Measurements from ENCODE around the gene LRRC43. TPM values are rescaled to one million over a fixed set of nuclear protein-coding genes. Genes with fewer than 3 reads are reported as not detected.

The LRRC43 gene, protein sequence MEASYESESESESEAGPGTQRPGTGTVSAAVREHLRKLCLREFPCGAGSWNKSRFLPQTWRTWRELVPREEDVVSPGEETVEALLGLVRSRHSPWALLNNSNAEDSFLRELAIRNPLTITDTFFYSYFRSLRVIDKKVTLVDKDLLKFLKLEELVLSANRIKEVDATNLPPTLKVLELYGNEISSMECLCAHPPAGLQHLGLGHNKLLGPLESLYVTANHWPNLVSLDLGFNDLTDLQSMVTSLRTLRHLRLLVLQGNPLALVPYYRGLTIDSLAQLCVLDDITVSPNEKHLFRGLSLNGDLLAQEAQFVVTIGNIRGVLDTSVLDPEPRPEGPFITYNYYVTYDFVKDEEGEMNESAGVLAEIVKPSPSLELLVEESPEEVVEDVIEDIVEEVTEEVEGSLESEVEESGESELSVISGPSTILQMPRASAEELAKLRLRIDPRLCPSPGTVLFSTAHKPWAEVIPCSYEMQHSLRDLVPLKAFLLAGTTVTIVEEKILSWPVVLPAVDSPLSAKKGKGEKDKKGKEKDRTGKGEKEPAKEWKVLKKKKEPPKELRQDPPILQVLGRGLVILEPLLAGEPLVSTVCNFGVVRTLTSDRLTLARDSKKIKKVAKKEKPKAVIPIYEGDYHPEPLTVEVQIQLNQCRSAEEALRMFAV
- 1.4 TPM for total RNA-seq
- long read RNA-seq, partial matches to known transcripts: 2 of 2 reads
- long read RNA-seq, other reads (novel, unspliced or antisense): 0 of 2 reads

DNA sequence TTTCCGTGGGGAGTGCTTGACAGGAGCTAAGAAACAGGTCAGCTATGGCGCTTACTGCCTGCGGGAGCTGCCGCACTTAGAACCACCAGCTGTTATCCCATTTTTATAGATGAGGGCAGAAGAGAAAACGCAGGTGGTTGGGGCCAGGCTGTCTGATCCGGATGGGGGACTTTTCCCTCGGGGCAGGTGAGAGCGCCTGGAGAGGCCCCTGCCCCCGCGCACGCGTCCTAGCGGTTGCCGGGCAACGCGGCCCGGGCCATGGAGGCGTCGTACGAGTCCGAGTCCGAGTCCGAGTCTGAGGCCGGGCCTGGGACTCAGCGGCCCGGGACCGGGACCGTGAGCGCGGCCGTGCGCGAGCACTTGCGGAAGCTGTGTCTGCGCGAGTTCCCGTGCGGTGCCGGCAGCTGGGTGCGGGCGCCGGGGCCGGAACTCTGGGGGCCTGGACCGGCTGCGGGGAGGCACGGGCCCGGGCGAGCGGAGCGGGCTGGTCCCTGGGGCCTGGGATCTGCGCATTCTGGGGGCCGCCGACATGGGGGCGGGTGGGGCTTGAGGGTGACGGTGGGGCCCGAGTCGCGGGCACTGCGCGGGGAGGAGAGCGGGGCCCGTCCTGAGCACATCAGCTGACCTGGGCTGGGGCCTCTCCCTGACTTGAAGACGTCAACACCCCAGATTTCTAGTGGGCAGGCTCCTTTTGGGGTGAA, at the start of gene LRRC43:
Gene LRRC43, plus strand, starts transcription at position 237 of the 701 bp plus-strand sequence. Its CDS starts 22 bp downstream, at position 259.
- intact Hi-C loops (cut with micrococcal nuclease): no loop called here
- peak; percentile 83 for ATAC-seq
- peak; percentile 63 for DNase-seq

DNA sequence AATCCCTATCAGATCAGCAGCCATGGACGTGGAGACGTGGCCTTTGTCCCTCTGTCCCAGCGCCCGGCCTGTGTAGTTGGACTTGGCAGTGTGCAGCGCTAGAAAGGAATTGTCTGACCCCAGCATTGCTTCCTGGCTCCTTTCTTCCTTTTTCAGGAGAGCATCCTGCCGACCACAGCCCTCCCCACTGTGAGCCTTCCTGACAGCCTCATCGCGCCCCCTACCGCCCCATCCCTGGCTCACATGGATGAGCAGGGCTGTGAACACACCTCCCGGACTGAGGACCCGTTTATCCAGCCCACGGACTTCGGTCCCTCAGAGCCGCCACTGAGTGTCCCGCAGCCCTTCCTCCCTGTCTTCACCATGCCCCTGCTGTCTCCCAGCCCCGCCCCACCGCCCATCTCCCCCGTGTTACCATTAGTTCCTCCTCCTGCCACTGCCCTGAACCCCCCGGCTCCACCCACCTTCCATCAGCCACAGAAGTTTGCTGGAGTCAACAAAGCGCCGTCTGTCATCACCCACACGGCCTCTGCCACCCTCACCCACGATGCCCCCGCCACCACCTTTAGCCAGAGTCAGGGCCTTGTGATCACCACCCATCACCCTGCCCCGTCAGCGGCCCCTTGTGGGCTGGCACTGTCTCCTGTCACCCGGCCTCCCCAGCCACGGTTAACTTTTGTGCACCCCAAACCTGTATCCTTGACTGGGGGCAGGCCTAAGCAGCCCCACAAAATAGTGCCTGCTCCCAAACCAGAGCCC, 49.6 kb upstream of the LRRC43 start:
- intact Hi-C loops (cut with micrococcal nuclease): no loop called here
- ATAC-seq (peak; percentile 9), DNase-seq (no peak)

DNA sequence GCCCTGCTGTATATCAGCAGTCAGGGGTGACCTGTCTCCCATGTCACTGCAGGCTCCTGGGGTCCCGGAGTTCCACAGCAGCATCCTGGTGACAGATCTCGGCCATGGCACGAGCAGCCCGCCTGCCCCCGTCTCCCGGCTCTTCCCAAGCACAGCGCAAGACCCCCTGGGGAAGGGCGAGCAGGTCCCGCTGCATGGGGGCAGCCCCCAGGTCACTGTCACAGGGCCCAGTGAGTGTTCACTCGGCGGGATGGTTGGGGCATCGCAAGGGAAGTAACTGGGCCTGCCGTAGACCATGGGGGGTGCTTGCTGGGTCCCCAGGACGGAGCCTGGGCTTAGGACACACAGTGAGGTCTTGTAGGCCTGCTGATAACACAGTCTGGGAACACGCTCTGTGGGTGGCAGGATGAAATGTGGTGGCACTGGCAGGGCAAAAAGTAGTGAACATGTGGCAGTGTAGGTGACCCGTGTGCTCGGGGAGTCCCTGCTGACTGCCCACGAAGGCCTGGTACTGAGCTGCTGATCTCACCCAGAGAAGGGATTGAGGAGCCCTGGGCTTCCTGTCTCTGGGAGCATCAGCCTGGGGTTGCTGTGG, 47.4 kb upstream of the LRRC43 start:
- no peak for DNase-seq
- no peak for ATAC-seq
- intact Hi-C loops (cut with micrococcal nuclease): no loop called here

DNA sequence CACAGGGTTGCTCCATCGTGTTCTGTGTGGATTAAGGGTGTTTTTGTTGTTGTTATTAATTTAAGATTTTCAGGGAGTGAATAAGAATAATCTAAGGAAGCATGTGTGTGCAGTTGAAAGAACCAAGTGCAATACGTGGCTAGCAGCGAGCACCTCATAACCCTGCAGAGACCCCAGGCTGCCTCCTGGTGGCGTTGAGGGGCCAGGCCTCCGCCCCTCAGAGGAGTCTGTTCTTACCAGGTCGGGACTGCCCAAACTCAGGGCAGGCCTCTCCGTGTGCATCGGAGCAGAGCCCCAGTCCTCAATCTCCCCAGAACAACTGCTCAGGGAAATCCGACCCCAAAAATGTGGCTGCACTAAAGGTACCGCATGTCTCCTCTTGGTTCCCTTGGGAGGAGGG, 45.7 kb upstream of the LRRC43 start:
- ATAC-seq (no peak), DNase-seq (no peak)
- intact Hi-C loops (cut with micrococcal nuclease): no loop called here

- intact Hi-C loops (cut with micrococcal nuclease): no loop called here
- DNase-seq (no peak), ATAC-seq (no peak)
These were observed 45.2 kb upstream of the LRRC43 start for GRCh38 chr12:122137681-122138080.

DNA sequence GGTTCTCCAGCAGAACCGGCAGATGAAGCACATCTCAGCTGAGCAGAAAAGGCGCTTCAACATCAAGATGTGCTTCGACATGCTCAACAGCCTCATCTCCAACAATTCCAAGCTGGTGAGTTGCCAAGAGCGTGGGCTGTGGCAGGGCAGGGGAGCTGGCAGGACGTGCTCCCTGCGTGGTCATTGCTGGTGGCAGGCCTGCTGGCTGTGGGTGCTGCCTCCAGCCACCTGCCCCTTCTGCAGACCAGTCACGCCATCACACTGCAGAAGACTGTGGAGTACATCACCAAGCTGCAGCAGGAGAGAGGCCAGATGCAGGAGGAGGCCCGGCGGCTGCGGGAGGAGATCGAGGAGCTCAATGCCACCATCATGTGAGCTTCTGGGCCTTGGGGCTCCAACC, 44.7 kb upstream of the LRRC43 start:
- ATAC-seq: no peak
- DNase-seq: no peak
- intact Hi-C loops (cut with micrococcal nuclease): no loop called here

DNA sequence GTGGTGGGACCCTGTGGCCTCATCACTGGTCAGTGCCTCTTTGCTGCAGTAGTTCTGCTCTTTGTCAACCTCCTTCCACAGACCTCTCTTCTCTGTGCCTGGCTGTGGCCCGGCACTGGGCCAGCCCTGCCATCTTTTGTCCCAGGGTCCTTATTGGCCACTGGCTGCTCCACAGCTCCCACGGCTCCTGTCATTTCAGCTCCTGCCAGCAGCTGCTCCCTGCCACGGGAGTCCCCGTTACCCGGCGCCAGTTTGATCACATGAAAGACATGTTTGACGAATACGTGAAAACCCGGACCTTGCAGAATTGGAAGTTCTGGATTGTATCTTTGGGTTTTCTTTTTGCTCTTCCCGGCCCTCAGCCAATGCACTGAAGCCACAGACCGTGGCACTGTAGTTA, 44.3 kb upstream of the LRRC43 start:
- intact Hi-C loops (cut with micrococcal nuclease): no loop called here
- DNase-seq: no peak
- ATAC-seq: no peak

GRCh38 chr12:122139266-122139665, 43.7 kb upstream of the LRRC43 start:
- DNase-seq: no peak
- ATAC-seq: no peak
- intact Hi-C loops (cut with micrococcal nuclease): no loop called here

- ATAC-seq (no peak), DNase-seq (no peak)
- intact Hi-C loops (cut with micrococcal nuclease): no loop called here
These were observed 43.0 kb upstream of the LRRC43 start for GRCh38 chr12:122139941-122140340.

DNA sequence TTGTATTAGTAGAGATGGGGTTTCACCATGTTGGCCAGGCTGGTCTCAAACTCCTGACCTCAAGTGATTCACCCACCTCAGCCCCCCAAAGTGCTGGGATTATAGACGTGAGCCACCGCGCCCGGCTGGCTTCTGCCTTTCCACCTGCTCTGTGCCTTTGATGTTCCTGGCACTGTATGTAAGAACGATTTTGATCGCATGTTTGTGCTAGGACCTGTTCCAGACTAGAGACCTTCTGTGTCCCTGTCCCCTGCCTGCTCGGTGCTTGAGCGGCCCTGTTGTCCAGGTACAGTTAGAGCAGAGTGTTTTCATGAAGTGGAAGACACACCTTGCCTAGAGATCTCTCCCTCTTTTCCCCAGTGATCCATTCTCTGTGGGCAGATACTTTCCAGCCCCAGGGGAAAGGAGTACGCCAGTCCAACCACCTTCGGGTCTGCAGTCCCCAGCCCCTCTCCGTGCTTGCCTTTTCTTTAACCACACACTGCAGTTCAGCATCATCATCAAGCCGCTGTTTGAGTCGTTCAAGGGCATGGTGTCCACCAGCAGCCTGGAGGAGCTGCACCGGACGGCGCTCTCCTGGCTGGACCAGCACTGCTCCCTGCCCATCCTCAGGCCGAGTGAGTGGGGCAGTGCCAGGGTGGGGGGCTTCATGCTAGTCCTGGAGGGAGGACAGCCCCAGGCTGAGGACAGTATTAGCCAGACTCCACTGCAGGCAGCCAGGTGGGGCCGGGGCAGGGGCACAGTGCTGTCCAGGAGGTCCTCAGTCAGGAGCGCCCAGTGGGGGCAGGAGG, 42.3 kb upstream of the LRRC43 start:
- DNase-seq: no peak
- intact Hi-C loops (cut with micrococcal nuclease): no loop called here
- no peak for ATAC-seq

DNA sequence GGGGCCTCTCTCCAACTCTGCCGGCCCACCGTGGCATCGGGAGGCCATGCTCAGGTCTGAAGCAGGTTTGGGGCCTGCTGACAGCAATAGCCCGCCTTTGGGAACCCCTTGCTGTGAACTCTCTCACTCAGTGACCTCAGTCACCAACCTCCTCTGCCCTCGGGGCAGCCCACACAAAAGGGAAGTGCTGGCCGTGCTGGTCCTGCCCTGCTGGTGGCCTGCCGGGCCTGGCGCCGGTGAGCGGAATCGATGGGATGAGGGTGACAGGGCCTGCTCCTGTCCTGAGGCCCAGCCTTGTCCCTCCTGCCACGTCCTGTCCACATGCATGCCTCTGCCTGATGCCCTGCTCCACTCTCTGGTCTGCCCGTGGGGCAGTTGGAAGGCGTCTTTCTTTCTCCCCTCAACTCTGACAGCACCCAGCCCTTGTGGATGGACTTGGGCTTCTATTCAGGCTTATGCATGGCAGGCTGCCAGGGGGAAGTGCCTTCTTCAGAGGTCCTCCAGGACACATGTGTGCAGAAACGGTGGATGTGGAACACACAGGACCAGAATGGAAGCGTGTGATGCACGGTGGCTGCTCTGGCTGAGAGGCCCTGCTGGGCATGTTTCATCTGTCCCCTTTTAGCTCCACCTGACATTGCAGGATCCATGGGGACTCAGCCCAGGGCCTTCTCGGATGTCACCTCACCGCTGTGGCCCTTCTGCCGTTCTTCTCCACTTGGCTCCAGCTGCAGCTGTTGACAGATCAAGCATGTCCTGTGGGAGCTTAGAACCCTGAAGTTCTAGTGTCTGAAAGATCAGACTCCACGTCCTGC, 40.8 kb upstream of the LRRC43 start:
- DNase-seq (peak; percentile 51), ATAC-seq (no peak)
- intact Hi-C loops (cut with micrococcal nuclease): no loop called here

DNA sequence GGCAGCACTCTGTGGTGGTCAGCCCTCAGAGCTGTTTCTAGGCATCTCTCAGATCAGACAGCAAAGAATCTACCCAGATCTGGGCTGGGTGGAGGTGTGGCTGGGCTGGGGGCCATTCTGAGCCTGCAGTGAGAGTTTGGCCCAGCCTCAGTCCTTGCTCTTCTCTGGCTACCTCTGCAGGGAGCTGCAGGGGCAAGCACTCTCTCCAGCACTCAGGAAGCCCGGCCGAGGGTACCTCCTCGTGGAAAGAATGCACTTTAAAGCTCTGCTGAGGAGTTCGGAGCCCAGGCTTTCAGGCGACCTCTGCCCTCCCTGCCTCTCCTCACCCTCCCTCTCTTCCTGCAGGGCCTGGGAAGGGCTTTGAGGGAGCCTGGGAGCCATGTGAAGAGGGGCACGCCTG, 40.1 kb upstream of the LRRC43 start:
- intact Hi-C loops (cut with micrococcal nuclease): no loop called here
- DNase-seq (no peak), ATAC-seq (no peak)

DNA sequence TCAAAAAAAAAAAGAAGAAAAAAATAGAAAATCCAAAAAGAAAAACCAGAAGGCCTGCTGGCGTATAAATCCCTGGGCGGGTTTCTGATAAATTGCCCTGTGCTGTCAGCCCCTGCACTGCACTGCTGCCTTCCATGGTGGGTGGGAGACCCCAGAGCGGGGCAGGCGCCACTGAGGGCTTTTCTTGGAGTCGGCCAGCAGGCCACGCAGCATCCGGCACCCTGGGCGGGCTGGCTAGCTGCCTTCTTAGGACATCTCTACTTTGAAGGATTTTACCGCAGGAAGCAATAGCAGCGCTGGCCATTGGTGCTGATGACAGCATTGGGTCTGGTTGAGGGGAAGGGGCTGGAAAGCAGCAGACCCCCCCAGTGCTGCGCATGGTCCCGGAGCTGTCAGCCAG, 38.0 kb upstream of the LRRC43 start:
- ATAC-seq (no peak), DNase-seq (no peak)
- intact Hi-C loops (cut with micrococcal nuclease): no loop called here

- DNase-seq: no peak
- no peak for ATAC-seq
- intact Hi-C loops (cut with micrococcal nuclease): no loop called here
These were observed 37.2 kb upstream of the LRRC43 start for GRCh38 chr12:122145505-122146330.

- DNase-seq: no peak
- ATAC-seq: no peak
- intact Hi-C loops (cut with micrococcal nuclease): no loop called here
These were observed 35.2 kb upstream of the LRRC43 start for GRCh38 chr12:122147514-122148290.

- DNase-seq (no peak), ATAC-seq (peak; percentile 51)
- intact Hi-C loops (cut with micrococcal nuclease): no loop called here
These were observed 34.3 kb upstream of the LRRC43 start for GRCh38 chr12:122148657-122149056.

Measured in left ventricle myocardium superior (tissue), 1 donor.